ENCODE results near the gene GPR42. TPM values are rescaled to one million over a fixed set of nuclear protein-coding genes. Genes with fewer than 3 reads are reported as not detected.
"Not testable (repeated sequence)": the region's sequence is repeated elsewhere in the genome, so short reads cannot be mapped to it uniquely, and the experiment has no call there.

Gene GPR42
- total and polyA plus RNA-seq, 4 experiments from 2014 or later: not detected

GRCh38 chr19:35374031-35374430 lies 3.2 kb downstream of the GPR42 start:
- H3K36me3 ChIP-seq (ENCODE audit: insufficient read depth, low read length); H3K4me3 Mint-ChIP-seq; H3K9me3 Mint-ChIP-seq; POLR2A ChIA-PET (ENCODE audit: partially characterized antibody); H3K27me3 Mint-ChIP-seq; H3K27ac ChIP-seq (ENCODE audit: low read depth, low read length); DNase-seq; H3K9me3 ChIP-seq (ENCODE audit: control insufficient read depth in 1 of 2, low read length in 2 of 2); H3K4me1 ChIP-seq (ENCODE audit: insufficient read depth, low read length); H3K4me3 ChIP-seq (ENCODE audit: low read length in 2 of 2); intact Hi-C loops (cut with micrococcal nuclease); H3K36me3 Mint-ChIP-seq; H3K27me3 ChIP-seq (ENCODE audit: insufficient read depth, low read length): not testable (repeated sequence)
- CTCF ChIA-PET (ENCODE audit: partially characterized antibody): interaction anchor here (0.7 kb wide), 1 partner anchor 288 kb away, joined by 3 read pairs; no protein-coding TSS in a partner anchor
- Mint-ChIP-seq H3K4me1 (peaks cover 1 to 11% (median 3%) of the 10 kb centered on the region in 4 donors), H3K27ac (peak overlapping the region in 1 of 7 donors; percentile 65)

- H3K4me1 ChIP-seq (ENCODE audit: insufficient read depth, low read length): no peaks in the 10 kb centered on the region
- Mint-ChIP-seq H3K4me3 (no peak overlapping the region), H3K36me3 (no peaks in the 10 kb centered on the region), H3K9me3 (peaks cover 0 to 6% (median 0%) of the 10 kb centered on the region in 8 donors), H3K27me3 (peaks cover 3 to 8% of the 10 kb centered on the region in 2 donors), H3K27ac (peak overlapping the region in 1 of 7 donors; percentile 68), H3K4me1 (peaks cover 1 to 11% (median 3%) of the 10 kb centered on the region in 4 donors)
- intact Hi-C loops (cut with micrococcal nuclease): no loop called here
- DNase-seq: no peak
- no peaks in the 10 kb centered on the region for H3K27me3 ChIP-seq (ENCODE audit: insufficient read depth, low read length)
- ChIA-PET CTCF (ENCODE audit: partially characterized antibody) (no interaction called here), POLR2A (ENCODE audit: partially characterized antibody) (no interaction called here)
- H3K9me3 ChIP-seq (ENCODE audit: control insufficient read depth in 1 of 2, low read length in 2 of 2): no peaks in the 10 kb centered on the region
- H3K36me3 ChIP-seq (ENCODE audit: insufficient read depth, low read length): no peaks in the 10 kb centered on the region
- H3K27ac ChIP-seq (ENCODE audit: low read depth, low read length): no peak overlapping the region
- H3K4me3 ChIP-seq (ENCODE audit: low read length in 2 of 2): no peak overlapping the region
These were observed 4.8 kb downstream of the GPR42 start for GRCh38 chr19:35375505-35376307.

- Histone ChIP-seq H3K4me3 (ENCODE audit: low read length in 2 of 2) (no peak overlapping the region), H3K27ac (ENCODE audit: low read depth, low read length) (no peak overlapping the region), H3K9me3 (ENCODE audit: control insufficient read depth in 1 of 2, low read length in 2 of 2) (no peaks in the 10 kb centered on the region), H3K36me3 (ENCODE audit: insufficient read depth, low read length) (no peaks in the 10 kb centered on the region), H3K27me3 (ENCODE audit: insufficient read depth, low read length) (no peaks in the 10 kb centered on the region), H3K4me1 (ENCODE audit: insufficient read depth, low read length) (no peaks in the 10 kb centered on the region)
- intact Hi-C loops (cut with micrococcal nuclease): no loop called here
- Mint-ChIP-seq H3K9me3 (peaks cover 0 to 6% (median 0%) of the 10 kb centered on the region in 8 donors), H3K4me1 (peaks cover 1 to 11% (median 3%) of the 10 kb centered on the region in 4 donors), H3K36me3 (no peaks in the 10 kb centered on the region), H3K27ac (no peak overlapping the region), H3K27me3 (peaks cover 6 to 14% of the 10 kb centered on the region in 2 donors), H3K4me3 (no peak overlapping the region)
- CTCF ChIA-PET (ENCODE audit: partially characterized antibody): no interaction called here
- DNase-seq: no peak
- POLR2A ChIA-PET (ENCODE audit: partially characterized antibody): no interaction called here
These were observed 6.8 kb downstream of the GPR42 start for GRCh38 chr19:35377656-35378055.

- peaks cover 6 to 14% of the 10 kb centered on the region in 2 donors for H3K27me3 Mint-ChIP-seq
- intact Hi-C loops (cut with micrococcal nuclease): no loop called here
- POLR2A ChIA-PET (ENCODE audit: partially characterized antibody): no interaction called here
These were observed 7.5 kb downstream of the GPR42 start for GRCh38 chr19:35378356-35378755.

GRCh38 chr19:35379545-35379944 lies 8.7 kb downstream of the GPR42 start:
- Mint-ChIP-seq H3K27me3 (peaks cover 6 to 18% of the 10 kb centered on the region in 2 donors), H3K4me1 (peaks cover 1 to 11% (median 3%) of the 10 kb centered on the region in 4 donors)
- DNase-seq; H3K4me1 ChIP-seq (ENCODE audit: insufficient read depth, low read length); POLR2A ChIA-PET (ENCODE audit: partially characterized antibody); H3K4me3 ChIP-seq (ENCODE audit: low read length in 2 of 2); H3K9me3 Mint-ChIP-seq; H3K27ac Mint-ChIP-seq; H3K36me3 Mint-ChIP-seq; H3K4me3 Mint-ChIP-seq; CTCF ChIA-PET (ENCODE audit: partially characterized antibody); intact Hi-C loops (cut with micrococcal nuclease); H3K27me3 ChIP-seq (ENCODE audit: insufficient read depth, low read length); H3K36me3 ChIP-seq (ENCODE audit: insufficient read depth, low read length); H3K27ac ChIP-seq (ENCODE audit: low read depth, low read length); H3K9me3 ChIP-seq (ENCODE audit: control insufficient read depth in 1 of 2, low read length in 2 of 2): not testable (repeated sequence)

More at GRCh38 chr19:35378356-35378755, 7.5 kb downstream of the GPR42 start:
- Mint-ChIP-seq H3K9me3 (peaks cover 0 to 6% (median 0%) of the 10 kb centered on the region in 8 donors), H3K27ac (no peak overlapping the region), H3K36me3 (no peaks in the 10 kb centered on the region), H3K4me3 (no peak overlapping the region), H3K4me1 (peaks cover 1 to 11% (median 3%) of the 10 kb centered on the region in 4 donors)
- no peaks in the 10 kb centered on the region for H3K36me3 ChIP-seq (ENCODE audit: insufficient read depth, low read length)
- no peaks in the 10 kb centered on the region for H3K4me1 ChIP-seq (ENCODE audit: insufficient read depth, low read length)
- CTCF ChIA-PET (ENCODE audit: partially characterized antibody): no interaction called here
- no peak overlapping the region for H3K4me3 ChIP-seq (ENCODE audit: low read length in 2 of 2)
- no peak for DNase-seq
- H3K27me3 ChIP-seq (ENCODE audit: insufficient read depth, low read length): no peaks in the 10 kb centered on the region
- no peaks in the 10 kb centered on the region for H3K9me3 ChIP-seq (ENCODE audit: control insufficient read depth in 1 of 2, low read length in 2 of 2)
- H3K27ac ChIP-seq (ENCODE audit: low read depth, low read length): no peak overlapping the region

GRCh38 chr19:35379992-35380391 lies 9.1 kb downstream of the GPR42 start:
- H3K27me3 ChIP-seq (ENCODE audit: insufficient read depth, low read length): no peaks in the 10 kb centered on the region
- H3K4me1 ChIP-seq (ENCODE audit: insufficient read depth, low read length): no peaks in the 10 kb centered on the region
- no peak overlapping the region for H3K4me3 ChIP-seq (ENCODE audit: low read length in 2 of 2)
- intact Hi-C loops (cut with micrococcal nuclease): no loop called here
- peaks cover 0 to 8% (median 3%) of the 10 kb centered on the region in 4 donors for H3K4me1 Mint-ChIP-seq
- no peak overlapping the region for H3K4me3 Mint-ChIP-seq
- peaks cover 0 to 7% (median 0%) of the 10 kb centered on the region in 8 donors for H3K9me3 Mint-ChIP-seq
- H3K27ac ChIP-seq (ENCODE audit: low read depth, low read length): no peak overlapping the region
- no peaks in the 10 kb centered on the region for H3K9me3 ChIP-seq (ENCODE audit: control insufficient read depth in 1 of 2, low read length in 2 of 2)
- ChIA-PET CTCF (ENCODE audit: partially characterized antibody) (no interaction called here), POLR2A (ENCODE audit: partially characterized antibody) (no interaction called here)
- peaks cover 0 to 2% of the 10 kb centered on the region in 2 donors for H3K36me3 Mint-ChIP-seq
- H3K36me3 ChIP-seq (ENCODE audit: insufficient read depth, low read length): no peaks in the 10 kb centered on the region
- H3K27ac Mint-ChIP-seq: no peak overlapping the region
- H3K27me3 Mint-ChIP-seq: peaks cover 8 to 18% of the 10 kb centered on the region in 2 donors
- no peak for DNase-seq

GRCh38 chr19:35380450-35381124 lies 9.7 kb downstream of the GPR42 start:
- H3K4me3 ChIP-seq (ENCODE audit: low read length in 2 of 2): no peak overlapping the region
- H3K36me3 Mint-ChIP-seq: peaks cover 0 to 2% of the 10 kb centered on the region in 2 donors
- ChIA-PET CTCF (ENCODE audit: partially characterized antibody) (no interaction called here), POLR2A (ENCODE audit: partially characterized antibody) (no interaction called here)
- H3K27me3 Mint-ChIP-seq: peaks cover 8 to 17% of the 10 kb centered on the region in 2 donors
- H3K27me3 ChIP-seq (ENCODE audit: insufficient read depth, low read length): no peaks in the 10 kb centered on the region
- H3K27ac ChIP-seq (ENCODE audit: low read depth, low read length): no peak overlapping the region
- H3K4me1 Mint-ChIP-seq: peaks cover 0 to 4% (median 3%) of the 10 kb centered on the region in 4 donors
- intact Hi-C loops (cut with micrococcal nuclease): no loop called here
- H3K4me3 Mint-ChIP-seq: no peak overlapping the region
- peak overlapping the region in 1 of 7 donors; percentile 13 for H3K27ac Mint-ChIP-seq
- no peaks in the 10 kb centered on the region for H3K4me1 ChIP-seq (ENCODE audit: insufficient read depth, low read length)
- H3K9me3 ChIP-seq (ENCODE audit: control insufficient read depth in 1 of 2, low read length in 2 of 2): no peaks in the 10 kb centered on the region
- peaks cover 0 to 7% (median 0%) of the 10 kb centered on the region in 8 donors for H3K9me3 Mint-ChIP-seq
- no peaks in the 10 kb centered on the region for H3K36me3 ChIP-seq (ENCODE audit: insufficient read depth, low read length)
- DNase-seq: no peak
